ENCODE measurements around the gene DNMBP. TPM values are rescaled to one million over a fixed set of nuclear protein-coding genes. Genes with fewer than 3 reads are reported as not detected.
A peak's percentile ranks its signal among the peaks of the same experiment; 100 is the strongest.
"Not testable (repeated sequence)": the region's sequence is repeated elsewhere in the genome, so short reads cannot be mapped to it uniquely, and the experiment has no call there.

DNMBP gene
- polyA plus RNA-seq, 1 donor, result 15.3 TPM

GRCh38 chr10:99860466-99860865 is 149.3 kb downstream of the DNMBP start:
- DNase-seq (ENCODE audit: low read depth), result no peak

- no peak for DNase-seq (ENCODE audit: low read depth)
Measured at GRCh38 chr10:99859585-99859984, 150.2 kb downstream of the DNMBP start.

- DNase-seq (ENCODE audit: low read depth), result no peak
Measured at GRCh38 chr10:99858849-99859248, 150.9 kb downstream of the DNMBP start.

- DNase-seq (ENCODE audit: low read depth), result no peak
Measured at GRCh38 chr10:99855479-99856071, 154.2 kb downstream of the DNMBP start.

DNA sequence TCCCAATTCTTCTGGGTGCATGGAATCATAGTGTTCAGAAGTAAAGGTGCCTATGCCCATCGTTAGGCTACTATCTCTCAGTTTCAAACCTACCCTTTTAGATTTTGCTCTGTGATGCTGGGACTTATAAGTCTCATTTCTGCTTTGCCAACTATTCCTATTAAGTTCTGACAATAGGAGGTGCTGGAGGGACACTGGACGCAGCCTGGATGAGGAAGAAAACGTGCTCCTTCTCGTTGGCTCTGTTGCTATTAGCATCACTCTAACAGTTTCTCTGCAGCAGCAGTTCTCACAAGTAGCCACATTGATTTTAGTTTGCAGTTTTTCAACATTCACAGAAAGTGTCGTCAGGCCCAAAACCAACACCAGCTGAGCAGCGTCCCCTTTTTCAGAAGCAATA is 154.9 kb downstream of the DNMBP start:
- peak; percentile 51 for DNase-seq (ENCODE audit: low read depth)

DNA sequence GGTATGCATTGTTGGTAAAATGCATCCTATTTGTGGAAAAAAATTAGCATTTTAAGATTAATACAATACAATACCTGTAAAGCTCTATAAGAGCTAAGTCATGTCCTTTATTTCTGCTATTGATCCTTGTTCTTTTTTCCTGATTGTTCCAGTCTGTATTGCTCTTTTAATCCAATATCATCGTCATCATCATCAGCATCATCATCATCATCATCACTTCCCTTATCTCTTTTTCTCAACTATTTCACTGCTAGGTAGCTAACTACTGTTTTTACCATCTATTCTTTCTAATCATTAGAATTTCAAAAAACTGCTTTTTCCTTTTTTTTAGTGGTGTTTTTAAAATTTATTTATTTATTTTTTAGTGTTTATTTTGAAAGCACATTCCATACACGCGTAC is 156.1 kb downstream of the DNMBP start:
- no peak for DNase-seq (ENCODE audit: low read depth)

- DNase-seq (ENCODE audit: low read depth), result no peak
Measured at GRCh38 chr10:99852481-99853213, 157.1 kb downstream of the DNMBP start.

- no peak for DNase-seq (ENCODE audit: low read depth)
Measured at GRCh38 chr10:99851825-99852224, 157.9 kb downstream of the DNMBP start.

- no peak for DNase-seq (ENCODE audit: low read depth)
Measured at GRCh38 chr10:99850767-99851340, 158.9 kb downstream of the DNMBP start.

- DNase-seq (ENCODE audit: low read depth), result peak; percentile 65
Measured at GRCh38 chr10:99850021-99850766, 159.6 kb downstream of the DNMBP start.

- DNase-seq (ENCODE audit: low read depth), result no peak
Measured at GRCh38 chr10:99849536-99849935, 160.2 kb downstream of the DNMBP start.

- no peak for DNase-seq (ENCODE audit: low read depth)
Measured at GRCh38 chr10:99849057-99849456, 160.7 kb downstream of the DNMBP start.

DNA sequence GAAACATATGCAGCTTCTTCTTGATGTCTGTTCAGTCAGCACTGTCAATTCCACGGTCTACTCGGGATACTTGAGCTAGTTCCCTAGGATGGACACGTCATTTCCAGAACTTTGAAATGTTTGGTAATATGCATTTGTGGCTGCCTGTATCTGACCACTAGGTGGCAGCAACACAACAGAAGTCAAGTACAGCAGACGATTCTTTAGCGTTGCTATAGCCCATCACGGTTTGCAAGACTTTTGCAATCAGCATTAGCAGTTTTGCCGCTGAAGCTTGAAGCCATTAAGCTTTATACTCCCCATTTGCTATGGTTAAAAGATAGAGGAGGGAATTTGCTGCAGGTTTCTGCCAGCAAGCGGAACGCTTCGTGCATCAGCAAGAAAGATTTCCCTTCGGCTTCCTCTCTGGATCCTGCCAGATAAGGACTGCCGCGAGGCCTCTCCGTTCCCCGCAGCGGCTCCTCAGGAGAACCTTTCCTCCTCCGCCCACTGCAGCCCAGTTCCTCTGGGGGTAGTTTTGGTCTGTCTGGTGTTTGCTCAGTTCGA is 163.8 kb downstream of the DNMBP start:
- DNase-seq (ENCODE audit: low read depth), result peak; percentile 90

GRCh38 chr10:99844433-99844955 is 165.3 kb downstream of the DNMBP start:
- DNase-seq (ENCODE audit: low read depth), result no peak

- no peak for DNase-seq (ENCODE audit: low read depth)
Measured at GRCh38 chr10:99843310-99843709, 166.4 kb downstream of the DNMBP start.

- DNase-seq (ENCODE audit: low read depth), result no peak
Measured at GRCh38 chr10:99841746-99842145, 168.0 kb downstream of the DNMBP start.

DNA sequence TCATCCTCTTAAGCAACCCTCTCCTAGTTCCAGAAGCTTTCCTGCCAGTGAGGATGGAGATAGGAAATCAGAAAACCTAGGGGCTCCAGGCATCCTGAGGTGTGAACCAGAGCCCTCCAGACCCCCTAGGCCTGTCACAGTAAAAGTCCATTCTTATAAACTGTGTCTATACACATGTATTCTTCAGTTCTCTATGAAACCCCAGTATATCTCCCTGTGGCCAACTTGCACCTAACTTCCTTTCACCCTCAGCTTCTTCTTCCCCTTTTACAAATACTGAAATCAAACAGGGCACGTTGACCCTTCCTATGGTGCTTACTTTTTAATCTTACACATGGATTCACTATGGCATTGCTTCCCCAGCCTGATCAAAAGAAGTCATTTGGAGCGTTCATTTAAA is 168.9 kb downstream of the DNMBP start:
- not testable (repeated sequence) for DNase-seq (ENCODE audit: low read depth)

- no peak for DNase-seq (ENCODE audit: low read depth)
Measured at GRCh38 chr10:99836711-99837110, 173.0 kb downstream of the DNMBP start.

DNA sequence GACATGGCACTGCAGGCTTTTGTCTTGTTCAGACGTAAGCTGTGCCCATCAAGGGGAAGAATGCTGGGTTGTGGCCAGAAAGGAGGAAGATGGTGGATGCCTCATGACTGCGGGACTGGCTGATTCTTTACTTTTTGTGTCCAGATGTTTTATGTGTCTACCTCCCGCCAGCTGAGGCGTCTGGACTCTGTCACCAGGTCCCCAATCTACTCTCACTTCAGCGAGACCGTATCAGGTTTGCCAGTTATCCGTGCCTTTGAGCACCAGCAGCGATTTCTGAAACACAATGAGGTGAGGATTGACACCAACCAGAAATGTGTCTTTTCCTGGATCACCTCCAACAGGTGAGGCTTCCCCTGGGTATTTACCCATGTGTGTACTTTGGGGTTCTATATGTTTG is 173.8 kb downstream of the DNMBP start:
- no peak for DNase-seq (ENCODE audit: low read depth)

DNA sequence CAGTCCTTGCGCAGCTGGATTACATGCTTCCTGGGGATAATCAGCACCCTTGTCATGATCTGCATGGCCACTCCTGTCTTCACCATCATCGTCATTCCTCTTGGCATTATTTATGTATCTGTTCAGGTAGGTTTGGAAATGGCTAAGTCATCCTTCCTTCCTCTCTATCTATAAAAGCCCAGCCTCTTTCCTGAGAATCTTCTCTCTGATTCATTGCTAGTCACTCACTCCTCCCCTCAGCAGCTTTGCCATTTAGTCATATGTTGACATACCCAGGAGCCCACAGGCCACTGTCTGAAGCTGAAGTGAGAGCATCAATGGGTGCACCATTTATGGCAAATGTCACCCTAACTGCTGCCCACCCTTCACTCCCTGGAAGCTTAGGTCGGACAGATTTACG is 175.3 kb downstream of the DNMBP start:
- no peak for DNase-seq (ENCODE audit: low read depth)

GRCh38 chr10:99832439-99832838 is 177.3 kb downstream of the DNMBP start:
- no peak for DNase-seq (ENCODE audit: low read depth)

GRCh38 chr10:99828464-99828863 is 181.3 kb downstream of the DNMBP start:
- no peak for DNase-seq (ENCODE audit: low read depth)
